ENCODE measurements around the gene SLC1A4.
A peak's percentile ranks its signal among the peaks of the same experiment; 100 is the strongest.
"Not testable (repeated sequence)": the region's sequence is repeated elsewhere in the genome, so short reads cannot be mapped to it uniquely, and the experiment has no call there.

Gene SLC1A4

DNA sequence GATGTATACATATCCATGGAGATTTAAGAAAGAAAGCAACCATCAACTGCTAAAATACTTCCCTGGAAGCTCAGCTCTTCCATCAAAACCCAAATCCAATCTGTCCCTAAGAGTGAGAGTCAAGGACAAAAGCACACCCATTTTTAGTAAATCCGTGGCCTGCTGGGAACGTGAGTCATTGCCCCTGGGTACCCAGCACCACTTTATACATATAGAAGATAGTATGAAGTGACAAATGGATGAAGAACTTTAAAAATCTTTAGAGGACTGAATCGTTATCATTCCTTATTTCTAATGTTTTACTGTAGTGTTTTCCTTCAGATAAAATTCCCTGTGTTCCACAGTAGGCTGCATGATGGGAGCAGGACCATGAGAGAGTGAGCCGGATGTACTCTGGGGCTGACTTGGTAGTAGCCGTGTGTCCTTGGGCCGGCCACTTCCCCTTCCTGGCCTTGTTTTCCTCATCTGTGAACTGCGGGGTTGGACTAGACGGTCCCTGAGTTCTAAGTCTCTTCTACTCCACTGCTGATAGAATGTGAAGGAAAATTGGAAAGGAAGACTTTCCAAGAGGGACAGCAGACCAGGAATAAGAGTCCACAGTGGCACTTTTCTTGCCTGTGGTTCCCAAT is 38.5 kb downstream of the SLC1A4 start:
- no peak for DNase-seq

DNA sequence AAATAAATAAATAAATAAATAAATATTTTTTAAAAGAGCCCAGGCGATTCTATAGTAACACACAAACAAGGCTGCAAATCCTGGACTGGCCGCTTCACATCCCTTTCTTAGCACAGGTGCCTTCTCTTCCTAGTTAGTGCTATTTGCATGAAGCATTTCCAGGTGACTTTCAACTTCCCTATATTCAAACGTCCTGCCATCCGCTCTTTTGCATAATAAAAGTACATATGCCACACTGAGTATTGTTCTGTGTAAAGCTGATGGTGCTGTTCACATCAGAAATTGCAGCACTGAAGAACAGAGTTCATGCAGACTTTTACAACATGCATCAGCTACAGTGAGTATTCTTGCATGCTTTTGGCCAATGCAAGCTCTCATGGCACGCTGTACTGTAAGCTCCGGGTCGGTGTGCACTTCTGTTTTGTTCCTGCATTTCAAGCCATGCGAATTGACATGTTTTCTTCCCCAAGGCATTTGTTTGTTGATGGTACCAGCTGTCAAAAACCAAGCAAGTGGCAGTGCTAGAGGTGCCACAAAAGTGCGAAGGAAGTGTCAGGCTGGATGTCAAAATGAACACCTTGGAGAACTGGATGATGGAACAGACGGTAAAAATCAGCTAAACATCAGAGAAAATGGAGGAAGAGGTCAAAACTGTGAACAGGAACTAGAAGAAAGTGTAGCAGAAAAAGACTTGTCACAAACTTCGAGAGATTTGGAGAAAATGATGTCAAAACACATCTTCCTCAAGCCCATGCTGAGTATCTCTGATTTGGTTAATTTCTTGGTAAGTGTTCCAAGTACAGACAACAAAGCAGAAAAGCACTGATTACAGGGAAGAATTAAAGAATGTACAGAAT is 41.5 kb downstream of the SLC1A4 start:
- no peak for DNase-seq

DNA sequence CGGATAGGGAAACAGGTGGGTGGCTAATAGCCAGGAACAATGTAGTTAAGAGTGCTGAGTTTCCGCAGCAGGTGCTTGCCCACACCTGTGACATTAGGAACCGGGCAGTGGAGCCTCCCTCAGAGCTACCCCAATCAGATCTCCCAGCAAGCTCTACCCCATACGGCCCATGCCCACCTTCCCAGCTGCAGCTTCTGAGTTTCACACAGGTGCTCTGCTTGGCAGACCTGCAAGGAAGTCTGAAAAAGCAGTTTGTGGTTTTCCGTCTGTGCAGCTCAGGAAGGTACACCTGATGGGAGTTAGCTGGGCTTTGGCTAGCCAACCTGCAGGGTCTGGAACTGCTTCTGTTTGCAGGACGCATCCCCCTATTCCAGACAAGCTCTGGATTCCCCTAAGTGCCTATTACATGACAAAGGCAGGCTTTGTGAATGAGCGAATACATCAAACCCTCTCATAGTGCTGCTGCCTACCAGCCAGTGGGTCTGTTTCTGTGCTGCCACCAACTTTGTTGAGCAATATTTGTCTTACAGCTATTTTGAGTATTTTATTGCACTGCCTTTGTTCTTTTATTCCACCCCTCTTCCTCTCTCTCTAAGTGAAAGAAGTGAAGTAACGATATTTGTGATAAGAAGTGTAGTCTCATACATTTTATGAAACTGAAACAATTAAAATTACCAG is 42.3 kb downstream of the SLC1A4 start:
- DNase-seq, result no peak

GRCh38 chr2:65032019-65032975 is 43.1 kb downstream of the SLC1A4 start:
- DNase-seq, result no peak

GRCh38 chr2:65033178-65033577 is 44.0 kb downstream of the SLC1A4 start:
- no peak for DNase-seq

DNA sequence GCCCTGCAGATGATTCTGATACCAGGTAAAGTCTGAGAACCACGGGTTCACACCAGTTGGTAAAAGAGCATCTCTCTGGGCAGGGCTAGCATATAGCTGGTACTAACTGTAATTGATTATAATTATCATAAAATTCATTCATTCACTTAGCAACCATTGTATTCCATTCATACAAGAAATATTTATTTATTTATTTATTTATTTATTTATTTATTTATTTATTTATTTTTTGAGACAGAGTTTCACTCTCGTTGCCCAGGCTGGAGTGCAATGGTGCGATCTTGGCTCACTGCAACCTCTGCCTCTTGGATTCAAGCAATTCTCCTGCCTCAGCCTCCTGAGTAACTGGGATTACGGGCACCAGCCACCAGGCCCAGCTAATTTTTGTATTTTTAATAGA is 44.5 kb downstream of the SLC1A4 start:
- not testable (repeated sequence) for DNase-seq

- no peak for DNase-seq
Observed at GRCh38 chr2:65035351-65035943, 46.2 kb downstream of the SLC1A4 start.

GRCh38 chr2:65037178-65037577 is 48.0 kb downstream of the SLC1A4 start:
- DNase-seq, result no peak

DNA sequence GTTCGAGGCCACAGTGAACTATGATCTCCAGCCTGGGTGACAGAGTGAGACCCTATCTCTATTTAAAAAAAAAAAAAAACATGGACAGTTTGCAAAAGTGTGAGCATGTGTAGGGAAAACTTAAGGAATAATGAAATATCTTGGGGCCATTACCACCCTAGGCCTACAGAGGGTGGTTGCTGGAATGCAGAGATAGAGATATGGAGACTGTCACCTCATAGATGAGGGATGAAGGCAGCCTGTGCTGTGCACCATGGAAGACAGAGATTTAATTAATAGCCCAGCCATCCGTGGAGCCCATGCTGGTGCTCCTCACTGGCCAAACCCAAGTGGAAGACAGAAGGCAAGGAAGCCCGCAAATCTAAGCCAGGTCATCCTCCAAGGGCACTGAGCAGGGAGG is 50.4 kb downstream of the SLC1A4 start:
- DNase-seq, result no peak

- peak; percentile 4 to 86 for DNase-seq
Observed at GRCh38 chr2:65040400-65041261, 51.4 kb downstream of the SLC1A4 start.

GRCh38 chr2:65043001-65043400 is 53.8 kb downstream of the SLC1A4 start:
- DNase-seq, result no peak

DNA sequence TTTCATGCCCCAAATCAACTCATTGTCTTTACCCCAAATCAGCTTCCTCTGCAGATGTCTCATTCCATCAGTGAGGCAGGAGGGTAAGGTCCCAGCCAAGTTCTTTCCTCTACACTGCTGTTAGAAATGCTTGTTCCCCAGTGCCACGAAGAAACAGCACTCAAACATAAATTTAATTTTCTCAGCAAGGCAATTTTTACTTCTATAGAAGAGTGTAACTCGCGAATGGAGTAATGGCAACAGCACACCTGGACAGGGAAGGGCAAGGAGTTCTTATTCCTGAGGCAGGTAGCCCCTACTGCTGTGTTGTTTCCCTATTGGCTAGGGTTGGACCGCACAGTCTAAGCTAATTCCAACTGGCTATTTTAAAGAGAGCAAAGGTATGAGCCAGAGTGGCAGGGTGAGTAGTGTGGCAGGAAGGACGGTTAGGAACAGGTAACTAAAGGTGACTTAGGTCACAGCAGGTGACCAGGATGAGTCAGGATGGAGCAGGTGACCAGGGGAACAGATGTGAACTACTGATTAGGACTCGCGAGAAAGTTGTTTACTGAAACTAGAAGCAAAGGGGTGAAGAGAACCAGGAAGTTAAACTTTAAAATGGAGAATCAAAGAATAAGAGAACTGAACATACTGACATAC is 55.0 kb downstream of the SLC1A4 start:
- DNase-seq, result no peak

DNA sequence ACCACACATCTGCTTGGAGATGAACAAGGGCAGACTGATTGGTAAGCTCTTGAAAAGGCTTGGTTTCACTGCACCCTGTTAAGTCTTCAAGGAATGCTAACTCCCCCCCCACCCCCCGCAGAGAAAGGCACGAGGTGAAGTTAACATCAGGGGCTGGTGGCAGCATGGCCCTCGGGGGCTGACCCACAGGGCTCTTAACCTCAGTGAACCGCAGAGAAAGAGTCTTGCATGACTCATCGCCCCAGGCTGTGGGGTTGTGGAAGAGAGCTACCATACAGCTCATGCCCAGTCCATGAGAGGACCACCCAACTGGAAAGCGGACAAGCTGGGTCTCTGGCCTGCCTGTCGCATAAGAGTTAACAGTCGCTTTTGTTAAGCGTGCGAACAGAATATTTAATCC is 56.5 kb downstream of the SLC1A4 start:
- no peak for DNase-seq

DNA sequence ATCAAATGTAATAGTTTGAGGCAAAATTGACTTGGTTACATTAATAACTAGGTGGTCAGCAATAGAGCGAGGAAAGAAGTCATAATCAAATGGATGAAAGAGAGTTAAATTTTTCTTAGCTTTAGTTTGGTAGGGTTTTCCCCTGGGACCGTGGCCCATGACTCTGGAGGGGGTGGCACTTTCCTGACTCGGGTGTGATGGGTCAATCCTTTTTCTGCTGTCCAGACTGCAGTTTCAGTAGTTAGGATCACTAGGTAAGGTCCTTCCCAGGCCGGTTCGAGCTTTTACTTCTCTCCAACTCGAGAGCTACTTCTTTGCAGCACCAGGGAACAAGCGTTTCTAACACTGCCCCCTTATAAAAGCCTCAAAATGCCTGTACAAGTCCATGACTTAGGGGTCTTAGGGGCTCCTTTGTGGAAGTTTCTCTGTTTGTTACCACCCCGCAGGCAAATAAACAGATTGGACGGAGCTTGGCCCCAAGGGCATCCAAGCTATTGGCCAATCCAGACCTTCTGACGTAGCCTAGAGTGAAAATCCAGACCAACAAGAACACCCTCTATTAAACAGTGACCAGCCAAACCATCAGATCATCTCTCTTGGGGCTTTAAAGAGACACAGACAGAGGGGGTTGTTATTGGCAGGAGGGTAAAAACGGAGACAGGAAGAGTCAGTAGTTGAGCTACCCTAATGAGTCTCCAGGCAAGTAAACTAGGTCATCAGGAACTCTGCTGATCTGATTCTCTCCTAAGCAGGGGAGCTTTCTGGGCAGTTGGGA is 57.6 kb downstream of the SLC1A4 start:
- DNase-seq, result no peak

- no peak for DNase-seq
Observed at GRCh38 chr2:65049010-65049639, 59.9 kb downstream of the SLC1A4 start.

DNA sequence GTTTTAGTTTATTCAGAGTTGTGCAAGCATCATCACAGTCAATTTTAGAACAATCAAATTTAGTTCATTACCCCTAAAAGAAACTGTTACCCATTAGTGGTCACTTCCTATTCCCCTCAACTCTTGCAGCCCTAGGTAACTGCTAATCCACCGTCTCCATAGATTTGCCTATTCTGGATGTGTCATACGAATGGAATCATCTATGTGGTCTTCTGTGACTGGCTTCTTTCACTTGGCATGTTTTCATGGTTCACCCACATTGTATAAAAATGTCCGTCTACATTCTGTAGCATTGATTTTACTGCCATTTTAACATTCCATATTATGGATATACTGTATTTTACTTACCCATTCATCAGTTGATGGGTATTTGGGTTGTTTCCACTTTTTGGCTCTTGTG is 61.7 kb downstream of the SLC1A4 start:
- no peak for DNase-seq

- DNase-seq, result no peak
Observed at GRCh38 chr2:65053199-65053598, 64.0 kb downstream of the SLC1A4 start.

DNA sequence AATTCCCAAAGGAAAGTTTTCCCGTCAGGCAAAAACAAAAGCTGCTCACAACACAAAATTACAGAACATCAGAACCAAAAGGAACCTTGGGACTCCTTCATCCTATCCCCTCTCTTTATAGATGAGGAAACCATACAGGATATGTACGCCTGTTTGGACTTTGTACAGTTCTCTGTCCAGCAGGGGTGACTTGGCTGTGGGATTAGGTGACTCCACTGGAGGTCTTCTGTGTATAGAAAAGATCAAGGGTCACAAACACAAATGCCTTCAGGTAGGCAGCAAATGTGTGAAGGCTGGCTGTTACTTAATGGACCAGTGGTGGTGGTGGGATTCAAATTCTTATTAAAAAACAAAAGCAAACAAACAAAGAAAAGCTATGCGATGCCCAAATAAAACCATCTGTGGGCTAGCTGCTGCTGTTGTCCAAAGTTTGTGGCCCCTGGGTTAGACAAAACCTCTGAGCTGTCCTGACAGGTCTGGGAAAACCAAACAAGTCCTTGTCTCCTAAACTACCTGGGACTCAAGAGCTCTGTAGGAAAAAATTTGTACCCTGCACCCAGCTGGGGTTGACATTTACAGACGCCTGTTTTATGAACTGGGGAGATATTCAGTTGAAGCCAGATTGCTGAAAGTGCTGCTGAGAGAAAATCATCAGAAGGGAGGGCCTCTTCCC is 65.7 kb downstream of the SLC1A4 start:
- no peak for DNase-seq
